ENCODE measurements around the gene CDH23.

CDH23 gene

GRCh38 chr10:71842856-71843686 is 446.4 kb downstream of the CDH23 start:
- Histone ChIP-seq H3K79me2 (ENCODE audit: control insufficient read depth, low read length) (peaks cover 52% of the 10 kb centered on the region), H4K20me1 (ENCODE audit: control insufficient read depth, insufficient read depth, low read depth, low read length) (peaks cover 34% of the 10 kb centered on the region), H3K27ac (ENCODE audit: low read depth, low read length) (no peak overlapping the region), H3K4me1 (ENCODE audit: control insufficient read depth, low read length) (peaks cover 3% of the 10 kb centered on the region; the same call in 1 of the 2 replicates), H3K9me2 (replicated peaks; ENCODE audit: control insufficient read depth, low read length) (no peaks in the 10 kb centered on the region), H3K9me3 (ENCODE audit: control insufficient read depth, insufficient read depth, low read length) (no peaks in the 10 kb centered on the region), H3K27me3 (ENCODE audit: control insufficient read depth, low read length) (no peaks in the 10 kb centered on the region), H3K4me2 (ENCODE audit: low read length) (no peak overlapping the region), H3F3A (ENCODE audit: control insufficient read depth, insufficient read depth) (no peaks in the 10 kb centered on the region), H3K36me3 (ENCODE audit: control insufficient read depth, low read length) (no peaks in the 10 kb centered on the region), H3K4me3 (ENCODE audit: low read length) (no peak overlapping the region)
- TF ChIP-seq CTCF (IDR thresholded peaks at IDR 0.05; ENCODE audit: low read depth, low read length, poor library complexity, severe bottlenecking) (no peak), EZH2phosphoT487 (IDR thresholded peaks at IDR 0.05; ENCODE audit: borderline replicate concordance, low read length) (no peak)

- Histone ChIP-seq H3K9me3 (ENCODE audit: control insufficient read depth, insufficient read depth, low read length) (no peaks in the 10 kb centered on the region), H4K20me1 (ENCODE audit: control insufficient read depth, insufficient read depth, low read depth, low read length) (peaks cover 24% of the 10 kb centered on the region), H3K4me3 (ENCODE audit: low read length) (no peak overlapping the region), H3K27me3 (ENCODE audit: control insufficient read depth, low read length) (no peaks in the 10 kb centered on the region), H3F3A (ENCODE audit: control insufficient read depth, insufficient read depth) (no peaks in the 10 kb centered on the region), H3K4me2 (ENCODE audit: low read length) (no peak overlapping the region), H3K79me2 (ENCODE audit: control insufficient read depth, low read length) (peaks cover 61% of the 10 kb centered on the region), H3K27ac (ENCODE audit: low read depth, low read length) (no peak overlapping the region), H3K9me2 (replicated peaks; ENCODE audit: control insufficient read depth, low read length) (no peaks in the 10 kb centered on the region), H3K4me1 (ENCODE audit: control insufficient read depth, low read length) (no peaks in the 10 kb centered on the region), H3K36me3 (ENCODE audit: control insufficient read depth, low read length) (no peaks in the 10 kb centered on the region)
- no peak for TF ChIP-seq EZH2phosphoT487 (IDR thresholded peaks at IDR 0.05; ENCODE audit: borderline replicate concordance, low read length)
- TF ChIP-seq CTCF (IDR thresholded peaks at IDR 0.05; ENCODE audit: low read depth, low read length, poor library complexity, severe bottlenecking): no peak
Measured at GRCh38 chr10:71844084-71844483, 447.4 kb downstream of the CDH23 start.

- peaks cover 24% of the 10 kb centered on the region for H4K20me1 ChIP-seq (ENCODE audit: control insufficient read depth, insufficient read depth, low read depth, low read length)
- H3K9me3 ChIP-seq (ENCODE audit: control insufficient read depth, insufficient read depth, low read length): no peaks in the 10 kb centered on the region
Measured at GRCh38 chr10:71844695-71845094, 448.0 kb downstream of the CDH23 start.

More at GRCh38 chr10:71844695-71845094, 448.0 kb downstream of the CDH23 start:
- TF ChIP-seq EZH2phosphoT487 (IDR thresholded peaks at IDR 0.05; ENCODE audit: borderline replicate concordance, low read length): no peak
- no peak for TF ChIP-seq CTCF (IDR thresholded peaks at IDR 0.05; ENCODE audit: low read depth, low read length, poor library complexity, severe bottlenecking)
- Histone ChIP-seq H3K4me2 (ENCODE audit: low read length) (no peak overlapping the region), H3K27ac (ENCODE audit: low read depth, low read length) (no peak overlapping the region), H3K4me1 (ENCODE audit: control insufficient read depth, low read length) (peaks cover 2% of the 10 kb centered on the region; the same call in 1 of the 2 replicates), H3K9me2 (replicated peaks; ENCODE audit: control insufficient read depth, low read length) (no peaks in the 10 kb centered on the region), H3K4me3 (ENCODE audit: low read length) (no peak overlapping the region), H3K79me2 (ENCODE audit: control insufficient read depth, low read length) (peaks cover 67% of the 10 kb centered on the region), H3K36me3 (ENCODE audit: control insufficient read depth, low read length) (no peaks in the 10 kb centered on the region), H3K27me3 (ENCODE audit: control insufficient read depth, low read length) (no peaks in the 10 kb centered on the region), H3F3A (ENCODE audit: control insufficient read depth, insufficient read depth) (no peaks in the 10 kb centered on the region)
